SK-N-SH treated with all-trans-retinoic acid at 6 μM for 48 hours (cell line): Measurements from ENCODE around the gene PDLIM3.
"Not testable (repeated sequence)": the region's sequence is repeated elsewhere in the genome, so short reads cannot be mapped to it uniquely, and the experiment has no call there.

Experiments used
- ATAC-seq: fragments of 200-7000 bp; cut with Tn5 transposase; 3 replicates; pipeline ENCODE4 v1.9.1; 2020; ENCODE audit warnings: mild to moderate bottlenecking, moderate library complexity
- BACH2 ChIP-seq: fragments of 250-450 bp; sonication (Bioruptor Pico); IDR thresholded peaks from 2 replicates; pipeline ENCODE4 v1.9.0; 2021; ENCODE audit warnings: mild to moderate bottlenecking, borderline replicate concordance
- CREB5 ChIP-seq: fragments of 250-450 bp; sonication (Bioruptor Pico); IDR thresholded peaks from 2 replicates; pipeline ENCODE4 v1.5.1; 2020; ENCODE audit warnings: low read depth, mild to moderate bottlenecking, moderate library complexity
- CSDC2 ChIP-seq: fragments of 250-450 bp; sonication (Bioruptor Pico); IDR thresholded peaks from 2 replicates; pipeline ENCODE4 v1.5.0; 2020; ENCODE audit warnings: mild to moderate bottlenecking, moderate library complexity
- ESRRG ChIP-seq: fragments of 250-450 bp; sonication (Bioruptor Pico); IDR thresholded peaks from 2 replicates; pipeline ENCODE4 v1.6.1; 2021; ENCODE audit warnings: mild to moderate bottlenecking
- GLIS3 ChIP-seq: fragments of 250-450 bp; sonication (Bioruptor Pico); IDR thresholded peaks from 2 replicates; pipeline ENCODE4 v1.5.0; 2020; ENCODE audit warnings: mild to moderate bottlenecking, moderate library complexity
- ISL1 ChIP-seq: fragments of 250-450 bp; sonication (Bioruptor Pico); IDR thresholded peaks from 2 replicates; pipeline ENCODE4 v2.1.2; 2022; ENCODE audit warnings: mild to moderate bottlenecking, moderate library complexity
- OSR1 ChIP-seq: fragments of 250-450 bp; sonication (Bioruptor Pico); IDR thresholded peaks from 2 replicates; pipeline ENCODE4 v1.8.0; 2022; ENCODE audit warnings: moderate library complexity, mild to moderate bottlenecking, inconsistent platforms
- PATZ1 ChIP-seq: fragments of 250-450 bp; sonication (Bioruptor Pico); IDR thresholded peaks from 2 replicates; pipeline ENCODE4 v1.8.0; 2020; ENCODE audit warnings: mild to moderate bottlenecking, moderate library complexity, borderline replicate concordance
- PPARA ChIP-seq: fragments of 250-450 bp; sonication (Bioruptor Pico); IDR thresholded peaks from 2 replicates; pipeline ENCODE4 v1.5.0; 2020; ENCODE audit warnings: mild to moderate bottlenecking, borderline replicate concordance
- RARB ChIP-seq: fragments of 250-450 bp; sonication (Bioruptor Pico); IDR thresholded peaks from 2 replicates; pipeline ENCODE4 v1.8.0; 2021; ENCODE audit warnings: mild to moderate bottlenecking, moderate library complexity
- SNAI2 ChIP-seq: fragments of 250-450 bp; sonication (Bioruptor Pico); IDR thresholded peaks from 2 replicates; pipeline ENCODE4 v1.5.0; 2020; ENCODE audit warnings: mild to moderate bottlenecking, moderate library complexity
- TOX ChIP-seq: fragments of 250-450 bp; sonication (Bioruptor Pico); IDR thresholded peaks from 2 replicates; pipeline ENCODE4 v1.8.0; 2021; ENCODE audit warnings: mild to moderate bottlenecking, moderate library complexity, borderline replicate concordance
- TSHZ2 ChIP-seq: fragments of 250-450 bp; sonication (Bioruptor Pico); IDR thresholded peaks from 2 replicates; pipeline ENCODE4 v1.5.0; 2020; ENCODE audit warnings: mild to moderate bottlenecking, moderate library complexity
- ZC3H10 ChIP-seq: fragments of 250-450 bp; sonication (Bioruptor Pico); IDR thresholded peaks from 2 replicates; pipeline ENCODE4 v1.5.1; 2021; ENCODE audit warnings: mild to moderate bottlenecking, moderate library complexity
- ZFP3 ChIP-seq: fragments of 250-450 bp; sonication (Bioruptor Pico); IDR thresholded peaks from 2 replicates; pipeline ENCODE4 v1.5.0; 2020; ENCODE audit warnings: mild to moderate bottlenecking, moderate library complexity
- ZFP30 ChIP-seq: fragments of 450-650 bp; formaldehyde crosslinking; IDR thresholded peaks from 2 replicates; pipeline ENCODE4 v1.5.0; 2022; ENCODE audit warnings: mild to moderate bottlenecking, moderate library complexity
- ZNF565 ChIP-seq: fragments of 450-650 bp; formaldehyde crosslinking; conservative IDR thresholded peaks from 2 replicates; pipeline ENCODE4 v1.5.0; 2020; ENCODE audit warnings: low read depth, mild to moderate bottlenecking, moderate library complexity
- ZNF70 ChIP-seq: fragments of 450-650 bp; formaldehyde crosslinking; IDR thresholded peaks from 2 replicates; pipeline ENCODE4 v1.5.0; 2020; ENCODE audit warnings: mild to moderate bottlenecking, moderate library complexity
- ZNF8 ChIP-seq: fragments of 450-650 bp; formaldehyde crosslinking; IDR thresholded peaks from 2 replicates; pipeline ENCODE4 v1.5.0; 2020; ENCODE audit warnings: mild to moderate bottlenecking, moderate library complexity

The PDLIM3 gene

GRCh38 chr4:185560316-185560715 is 25.0 kb upstream of the PDLIM3 start:
- no peak for TF ChIP-seq SNAI2 (CRISPR knock-in tag)
- no peak for ATAC-seq

- no peak for ATAC-seq
- no peak for TF ChIP-seq SNAI2 (CRISPR knock-in tag)
- no peak for TF ChIP-seq ISL1 (CRISPR knock-in tag)
- no peak for TF ChIP-seq PPARA (CRISPR knock-in tag)
- no peak for TF ChIP-seq GLIS3 (CRISPR knock-in tag)
- TF ChIP-seq TSHZ2 (CRISPR knock-in tag) = no peak
- TF ChIP-seq CREB5 (CRISPR knock-in tag) = no peak
Measured at GRCh38 chr4:185559915-185560281, 24.6 kb upstream of the PDLIM3 start.

GRCh38 chr4:185559251-185559914 is 24.1 kb upstream of the PDLIM3 start:
- ATAC-seq = not testable (repeated sequence)

- TF ChIP-seq ZFP30 (CRISPR knock-in tag) = no peak
- no peak for ATAC-seq
Measured at GRCh38 chr4:185554365-185555126, 19.2 kb upstream of the PDLIM3 start.

GRCh38 chr4:185552254-185552653 is 16.9 kb upstream of the PDLIM3 start:
- TF ChIP-seq BACH2 (CRISPR knock-in tag) = no peak
- no peak for TF ChIP-seq PATZ1 (CRISPR knock-in tag)
- no peak for TF ChIP-seq RARB (CRISPR knock-in tag)
- no peak for TF ChIP-seq TSHZ2 (CRISPR knock-in tag)
- no peak for TF ChIP-seq ZFP30 (CRISPR knock-in tag)
- no peak for TF ChIP-seq ZNF565 (CRISPR knock-in tag)
- ATAC-seq = no peak

GRCh38 chr4:185550933-185551332 is 15.6 kb upstream of the PDLIM3 start:
- no peak for ATAC-seq
- no peak for TF ChIP-seq CSDC2 (CRISPR knock-in tag)
- TF ChIP-seq ZNF8 (CRISPR knock-in tag) = no peak
- no peak for TF ChIP-seq ZC3H10 (CRISPR knock-in tag)
- no peak for TF ChIP-seq RARB (CRISPR knock-in tag)
- TF ChIP-seq TSHZ2 (CRISPR knock-in tag) = no peak
- no peak for TF ChIP-seq SNAI2 (CRISPR knock-in tag)
- no peak for TF ChIP-seq TOX (CRISPR knock-in tag)
- no peak for TF ChIP-seq GLIS3 (CRISPR knock-in tag)
- no peak for TF ChIP-seq ESRRG
- TF ChIP-seq OSR1 (CRISPR knock-in tag) = no peak
- TF ChIP-seq ZFP3 (CRISPR knock-in tag) = no peak
- no peak for TF ChIP-seq BACH2 (CRISPR knock-in tag)
- TF ChIP-seq ZFP30 (CRISPR knock-in tag) = no peak
- TF ChIP-seq ISL1 (CRISPR knock-in tag) = no peak
- no peak for TF ChIP-seq PPARA (CRISPR knock-in tag)
- no peak for TF ChIP-seq ZNF70 (CRISPR knock-in tag)
